ENCODE data around the gene RPL7L1. TPM values are rescaled to one million over a fixed set of nuclear protein-coding genes. Genes with fewer than 3 reads are reported as not detected.
A peak's percentile ranks its signal among the peaks of the same experiment; 100 is the strongest.

RPL7L1 gene
- 10 to 100 TPM; 57.8 to 59.0 TPM for total RNA-seq
- polyA plus RNA-seq: 10 to 100 TPM; 41.9 to 54.5 TPM
- long read RNA-seq, donor 1, full-length matches to known transcripts: 58 of 94 reads
- long read RNA-seq, donor 1, partial matches to known transcripts: 22 of 94 reads
- long read RNA-seq, donor 1, other reads (novel, unspliced or antisense): 14 of 94 reads
- long read RNA-seq, donor 2, full-length matches to known transcripts: 10 of 31 reads
- long read RNA-seq, donor 2, partial matches to known transcripts: 12 of 31 reads
- long read RNA-seq, donor 2, other reads (novel, unspliced or antisense): 9 of 31 reads

- Histone ChIP-seq H3K27me3 (ENCODE audit: control insufficient read depth in 1 of 2, insufficient read depth in 2 of 2, low read length in 1 of 2) (no peaks in the 10 kb centered on the region), H3K4me1 (ENCODE audit: control insufficient read depth in 1 of 2, insufficient read depth in 2 of 2, low read length in 2 of 2) (no peaks in the 10 kb centered on the region), H3K36me3 (ENCODE audit: control insufficient read depth in 1 of 2, insufficient read depth in 2 of 2, low read length in 1 of 2) (peaks cover 2 to 11% of the 10 kb centered on the region in 2 donors), H3K4me3 (ENCODE audit: low read length in 2 of 2) (peak within 1 kb of the TSS; percentile 77 to 81), H3K9me3 (ENCODE audit: control insufficient read depth, low read length) (no peaks in the 10 kb centered on the region), H3K27ac (ENCODE audit: low read depth in 1 of 2, low read length in 2 of 2) (peak within 1 kb of the TSS; percentile 53 to 91)
- DNase-seq (peak; percentile 87 to 91), ATAC-seq (ENCODE audit: low FRiP score) (peak; percentile 99)
- intact Hi-C loops (cut with DNase I): loop anchor here (5.0 kb wide), 4 partner anchors 97 to 217 kb away; partner anchors contain the start of genes TBCC (in 2 of the 2) and BICRAL (in 1 of the 2)
- WGBS, 2 donors: 1% methylated on average over 41 of the region's 41 CpGs
Observed at GRCh38 chr6:42879372-42880239, at the start of gene RPL7L1. Gene RPL7L1 (plus strand): TSS chr6:42879616. CDS start chr6:42879911, 295 bp downstream.

- Histone ChIP-seq H3K9me3 (ENCODE audit: control insufficient read depth, low read length) (no peaks in the 10 kb centered on the region), H3K36me3 (ENCODE audit: control insufficient read depth in 1 of 2, insufficient read depth in 2 of 2, low read length in 1 of 2) (peaks cover 3 to 15% of the 10 kb centered on the region in 2 donors), H3K4me1 (ENCODE audit: control insufficient read depth in 1 of 2, insufficient read depth in 2 of 2, low read length in 2 of 2) (no peaks in the 10 kb centered on the region), H3K27ac (ENCODE audit: low read depth in 1 of 2, low read length in 2 of 2) (no peak overlapping the region), H3K27me3 (ENCODE audit: control insufficient read depth in 1 of 2, insufficient read depth in 2 of 2, low read length in 1 of 2) (no peaks in the 10 kb centered on the region), H3K4me3 (ENCODE audit: low read length in 2 of 2) (no peak overlapping the region)
- DNase-seq (no peak), ATAC-seq (ENCODE audit: low FRiP score) (no peak)
- intact Hi-C loops (cut with DNase I): no loop called here
- 89 to 91% methylated on average over 3 of the region's 3 CpGs for WGBS, 2 donors
Observed at GRCh38 chr6:42831237-42831636, 48.2 kb upstream of the RPL7L1 start.

- Histone ChIP-seq H3K4me1 (ENCODE audit: control insufficient read depth in 1 of 2, insufficient read depth in 2 of 2, low read length in 2 of 2) (no peaks in the 10 kb centered on the region), H3K4me3 (ENCODE audit: low read length in 2 of 2) (no peak overlapping the region), H3K36me3 (ENCODE audit: control insufficient read depth in 1 of 2, insufficient read depth in 2 of 2, low read length in 1 of 2) (peaks cover 3 to 9% of the 10 kb centered on the region in 2 donors), H3K27ac (ENCODE audit: low read depth in 1 of 2, low read length in 2 of 2) (no peak overlapping the region), H3K9me3 (ENCODE audit: control insufficient read depth, low read length) (no peaks in the 10 kb centered on the region), H3K27me3 (ENCODE audit: control insufficient read depth in 1 of 2, insufficient read depth in 2 of 2, low read length in 1 of 2) (no peaks in the 10 kb centered on the region)
- 95 to 96% methylated on average over 5 of the region's 5 CpGs for whole genome bisulfite sequencing, 2 donors
- DNase-seq: no peak
- intact Hi-C loops (cut with DNase I): no loop called here
- no peak for ATAC-seq (ENCODE audit: low FRiP score)
Observed at GRCh38 chr6:42834056-42834455, 45.4 kb upstream of the RPL7L1 start.

GRCh38 chr6:42841844-42842584 is 37.4 kb upstream of the RPL7L1 start:
- no peak for ATAC-seq (ENCODE audit: low FRiP score)

GRCh38 chr6:42845327-42845694 is 34.1 kb upstream of the RPL7L1 start:
- H3K27me3 ChIP-seq (ENCODE audit: control insufficient read depth in 1 of 2, insufficient read depth in 2 of 2, low read length in 1 of 2): no peaks in the 10 kb centered on the region
- WGBS, 2 donors: 95 to 96% methylated on average over 6 of the region's 6 CpGs
- DNase-seq (no peak), ATAC-seq (ENCODE audit: low FRiP score) (no peak)
- H3K27ac ChIP-seq (ENCODE audit: low read depth in 1 of 2, low read length in 2 of 2): no peak overlapping the region
- H3K36me3 ChIP-seq (ENCODE audit: control insufficient read depth in 1 of 2, insufficient read depth in 2 of 2, low read length in 1 of 2): peaks cover 0 to 2% of the 10 kb centered on the region in 2 donors
- H3K4me1 ChIP-seq (ENCODE audit: control insufficient read depth in 1 of 2, insufficient read depth in 2 of 2, low read length in 2 of 2): no peaks in the 10 kb centered on the region
- H3K4me3 ChIP-seq (ENCODE audit: low read length in 2 of 2): no peak overlapping the region
- no peaks in the 10 kb centered on the region for H3K9me3 ChIP-seq (ENCODE audit: control insufficient read depth, low read length)
- intact Hi-C loops (cut with DNase I): no loop called here

More at GRCh38 chr6:42841844-42842584, 37.4 kb upstream of the RPL7L1 start:
- no peak overlapping the region for H3K27ac ChIP-seq (ENCODE audit: low read depth in 1 of 2, low read length in 2 of 2)
- 78 to 83% methylated on average over 6 of the region's 6 CpGs for WGBS, 2 donors
- intact Hi-C loops (cut with DNase I): no loop called here
- peaks cover 0 to 2% of the 10 kb centered on the region in 2 donors for H3K36me3 ChIP-seq (ENCODE audit: control insufficient read depth in 1 of 2, insufficient read depth in 2 of 2, low read length in 1 of 2)
- H3K4me3 ChIP-seq (ENCODE audit: low read length in 2 of 2): no peak overlapping the region
- DNase-seq: no peak
- H3K9me3 ChIP-seq (ENCODE audit: control insufficient read depth, low read length): no peaks in the 10 kb centered on the region
- no peaks in the 10 kb centered on the region for H3K4me1 ChIP-seq (ENCODE audit: control insufficient read depth in 1 of 2, insufficient read depth in 2 of 2, low read length in 2 of 2)
- H3K27me3 ChIP-seq (ENCODE audit: control insufficient read depth in 1 of 2, insufficient read depth in 2 of 2, low read length in 1 of 2): no peaks in the 10 kb centered on the region

GRCh38 chr6:42846505-42846904 is 32.9 kb upstream of the RPL7L1 start:
- H3K36me3 ChIP-seq (ENCODE audit: control insufficient read depth in 1 of 2, insufficient read depth in 2 of 2, low read length in 1 of 2): peaks cover 0 to 2% of the 10 kb centered on the region in 2 donors
- intact Hi-C loops (cut with DNase I): no loop called here
- DNase-seq (no peak), ATAC-seq (ENCODE audit: low FRiP score) (no peak)
- no peaks in the 10 kb centered on the region for H3K9me3 ChIP-seq (ENCODE audit: control insufficient read depth, low read length)
- H3K27me3 ChIP-seq (ENCODE audit: control insufficient read depth in 1 of 2, insufficient read depth in 2 of 2, low read length in 1 of 2): no peaks in the 10 kb centered on the region
- no peak overlapping the region for H3K4me3 ChIP-seq (ENCODE audit: low read length in 2 of 2)
- 96 to 98% methylated on average over 2 of the region's 2 CpGs for WGBS, 2 donors
- H3K4me1 ChIP-seq (ENCODE audit: control insufficient read depth in 1 of 2, insufficient read depth in 2 of 2, low read length in 2 of 2): no peaks in the 10 kb centered on the region
- H3K27ac ChIP-seq (ENCODE audit: low read depth in 1 of 2, low read length in 2 of 2): no peak overlapping the region

GRCh38 chr6:42848700-42849099 is 30.7 kb upstream of the RPL7L1 start:
- Histone ChIP-seq H3K9me3 (ENCODE audit: control insufficient read depth, low read length) (no peaks in the 10 kb centered on the region), H3K27me3 (ENCODE audit: control insufficient read depth in 1 of 2, insufficient read depth in 2 of 2, low read length in 1 of 2) (no peaks in the 10 kb centered on the region), H3K4me1 (ENCODE audit: control insufficient read depth in 1 of 2, insufficient read depth in 2 of 2, low read length in 2 of 2) (no peaks in the 10 kb centered on the region), H3K4me3 (ENCODE audit: low read length in 2 of 2) (no peak overlapping the region), H3K36me3 (ENCODE audit: control insufficient read depth in 1 of 2, insufficient read depth in 2 of 2, low read length in 1 of 2) (peaks cover 0 to 1% of the 10 kb centered on the region in 2 donors), H3K27ac (ENCODE audit: low read depth in 1 of 2, low read length in 2 of 2) (no peak overlapping the region)
- WGBS, 2 donors: 79 to 84% methylated on average over 4 of the region's 4 CpGs
- no peak for DNase-seq
- no peak for ATAC-seq (ENCODE audit: low FRiP score)
- intact Hi-C loops (cut with DNase I): no loop called here

GRCh38 chr6:42851599-42851998 is 27.8 kb upstream of the RPL7L1 start:
- Histone ChIP-seq H3K4me3 (ENCODE audit: low read length in 2 of 2) (no peak overlapping the region), H3K27me3 (ENCODE audit: control insufficient read depth in 1 of 2, insufficient read depth in 2 of 2, low read length in 1 of 2) (no peaks in the 10 kb centered on the region), H3K9me3 (ENCODE audit: control insufficient read depth, low read length) (no peaks in the 10 kb centered on the region), H3K27ac (ENCODE audit: low read depth in 1 of 2, low read length in 2 of 2) (no peak overlapping the region), H3K36me3 (ENCODE audit: control insufficient read depth in 1 of 2, insufficient read depth in 2 of 2, low read length in 1 of 2) (peaks cover 0 to 3% of the 10 kb centered on the region in 2 donors), H3K4me1 (ENCODE audit: control insufficient read depth in 1 of 2, insufficient read depth in 2 of 2, low read length in 2 of 2) (no peaks in the 10 kb centered on the region)
- intact Hi-C loops (cut with DNase I): no loop called here
- DNase-seq (no peak), ATAC-seq (ENCODE audit: low FRiP score) (no peak)
- WGBS, 2 donors: 90% methylated on average over 2 of the region's 2 CpGs
